Mesenteric fat pad (tissue), 1 donor: ENCODE results near the gene HECTD1. TPM values are rescaled to one million over a fixed set of nuclear protein-coding genes. Genes with fewer than 3 reads are reported as not detected.
"Not testable (repeated sequence)": the region's sequence is repeated elsewhere in the genome, so short reads cannot be mapped to it uniquely, and the experiment has no call there.

Experiments used
- DNase-seq: peaks from one replicate; pipeline ENCODE4 v3.0.0-alpha.2; 2020; ENCODE audit warnings: low spot score
- total RNA-seq: library from RNA; stranded (reverse); fragmentation: NEBNext Ultra II Directional; extraction: Animal tissue kit (Norgen Biotek cat#: 25700); gene quantifications from one replicate; pipeline ENCODE4 v1.2.1, GENCODE V29; 2021
- donor health status: DM: yes; HTN: yes; CAD: no.

HECTD1 gene
- total RNA-seq, 1 donor from 2014 or later: 164 TPM

GRCh38 chr14:31229009-31229408 lies 21.4 kb upstream of the HECTD1 start:
- DNase-seq: no peak

GRCh38 chr14:31228533-31228932 lies 20.9 kb upstream of the HECTD1 start:
- DNase-seq: no peak

- no peak for DNase-seq
These were observed 17.2 kb upstream of the HECTD1 start for GRCh38 chr14:31224808-31225207.

GRCh38 chr14:31223331-31223730 lies 15.7 kb upstream of the HECTD1 start:
- DNase-seq: no peak

GRCh38 chr14:31222834-31223233 lies 15.2 kb upstream of the HECTD1 start:
- no peak for DNase-seq

GRCh38 chr14:31221266-31221665 lies 13.7 kb upstream of the HECTD1 start:
- no peak for DNase-seq

GRCh38 chr14:31219169-31219568 lies 11.6 kb upstream of the HECTD1 start:
- DNase-seq: no peak

- no peak for DNase-seq
These were observed 8.8 kb upstream of the HECTD1 start for GRCh38 chr14:31216359-31216758.

GRCh38 chr14:31212893-31213292 lies 5.3 kb upstream of the HECTD1 start:
- no peak for DNase-seq

- DNase-seq: no peak
These were observed 2.0 kb upstream of the HECTD1 start for GRCh38 chr14:31209605-31210004.

- no peak for DNase-seq
These were observed 1.2 kb upstream of the HECTD1 start for GRCh38 chr14:31208546-31209424.

- DNase-seq: peak; percentile 96
These were observed 272 bp downstream of the HECTD1 start for GRCh38 chr14:31207287-31207754.

- no peak for DNase-seq
These were observed 882 bp downstream of the HECTD1 start for GRCh38 chr14:31206536-31207286.

GRCh38 chr14:31205681-31206535 lies 1.7 kb downstream of the HECTD1 start:
- no peak for DNase-seq

GRCh38 chr14:31204593-31205534 lies 2.7 kb downstream of the HECTD1 start:
- DNase-seq: no peak

GRCh38 chr14:31203899-31204592 lies 3.5 kb downstream of the HECTD1 start:
- DNase-seq: not testable (repeated sequence)

- no peak for DNase-seq
These were observed 4.2 kb downstream of the HECTD1 start for GRCh38 chr14:31203414-31203742.

- no peak for DNase-seq
These were observed 6.5 kb downstream of the HECTD1 start for GRCh38 chr14:31201111-31201510.

- DNase-seq: no peak
These were observed 6.9 kb downstream of the HECTD1 start for GRCh38 chr14:31200702-31200990.

GRCh38 chr14:31197671-31198070 lies 9.9 kb downstream of the HECTD1 start:
- no peak for DNase-seq
